GM21367 (cell line): ENCODE measurements around the gene DDX1.
"Not testable (repeated sequence)": the region's sequence is repeated elsewhere in the genome, so short reads cannot be mapped to it uniquely, and the experiment has no call there.

Source experiments
- ATAC-seq: cut with Tn5 transposase; IDR thresholded peaks from one replicate; pipeline ENCODE4 v1.9.1; 2021; ENCODE audit not compliant: unreplicated experiment

The DDX1 gene

DNA sequence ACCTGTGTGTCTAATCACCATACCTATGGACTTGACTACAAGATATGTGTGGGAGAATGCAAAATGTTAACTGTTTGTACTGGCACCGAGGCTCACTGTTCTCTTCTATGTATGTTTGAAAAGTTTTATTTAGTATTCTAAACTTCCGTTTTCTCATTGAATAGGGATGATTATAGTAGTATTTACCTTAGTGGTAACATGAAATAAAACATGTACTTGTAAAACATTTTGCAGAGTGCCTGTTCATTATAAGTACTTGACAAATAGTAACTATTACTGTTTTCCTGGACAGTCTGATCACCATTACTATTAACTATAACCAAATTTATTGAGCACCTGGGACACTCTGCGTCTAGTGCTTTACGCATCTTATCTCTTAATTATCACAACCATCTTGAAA is 24.8 kb downstream of the DDX1 start:
- no peak for ATAC-seq

DNA sequence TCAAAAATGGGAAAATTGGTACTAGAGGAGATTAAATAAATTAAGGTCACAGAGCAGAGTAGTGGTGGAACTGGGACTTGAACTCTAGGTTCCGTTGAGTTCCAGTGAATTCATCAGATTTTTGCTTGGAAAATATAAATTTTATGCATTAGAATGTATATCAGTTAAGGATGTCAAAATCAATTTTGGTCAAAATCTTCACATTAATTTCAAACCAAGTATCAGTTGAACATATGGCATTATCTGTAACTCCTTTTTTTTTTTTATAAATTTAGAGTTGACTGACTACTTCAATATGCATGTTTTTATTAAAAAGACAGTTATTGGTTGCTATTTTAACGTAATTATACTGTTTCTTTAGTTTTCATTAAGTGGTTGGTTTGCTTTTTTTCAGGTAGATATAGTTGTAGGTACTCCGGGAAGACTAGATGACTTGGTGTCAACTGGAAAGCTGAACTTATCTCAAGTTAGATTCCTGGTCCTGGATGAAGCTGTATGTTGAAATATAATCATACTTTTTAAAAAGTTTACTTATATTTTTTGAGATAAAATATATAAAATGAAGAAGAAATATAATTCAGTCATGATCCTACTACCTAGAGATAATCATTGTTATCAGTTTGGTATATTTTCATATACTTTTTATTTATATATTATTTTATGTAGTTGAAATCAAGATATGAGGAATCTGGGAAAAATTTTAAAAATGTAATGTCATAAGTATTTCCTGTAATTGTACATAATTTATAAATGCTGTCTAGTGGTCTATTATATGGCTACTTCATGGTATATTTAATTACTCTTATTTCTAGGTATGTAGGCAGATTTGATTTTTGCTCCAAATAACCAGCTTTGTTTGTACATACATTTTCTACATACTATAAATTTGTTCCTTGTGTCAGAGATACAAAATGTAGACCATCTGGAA is 25.4 kb downstream of the DDX1 start:
- no peak for ATAC-seq

DNA sequence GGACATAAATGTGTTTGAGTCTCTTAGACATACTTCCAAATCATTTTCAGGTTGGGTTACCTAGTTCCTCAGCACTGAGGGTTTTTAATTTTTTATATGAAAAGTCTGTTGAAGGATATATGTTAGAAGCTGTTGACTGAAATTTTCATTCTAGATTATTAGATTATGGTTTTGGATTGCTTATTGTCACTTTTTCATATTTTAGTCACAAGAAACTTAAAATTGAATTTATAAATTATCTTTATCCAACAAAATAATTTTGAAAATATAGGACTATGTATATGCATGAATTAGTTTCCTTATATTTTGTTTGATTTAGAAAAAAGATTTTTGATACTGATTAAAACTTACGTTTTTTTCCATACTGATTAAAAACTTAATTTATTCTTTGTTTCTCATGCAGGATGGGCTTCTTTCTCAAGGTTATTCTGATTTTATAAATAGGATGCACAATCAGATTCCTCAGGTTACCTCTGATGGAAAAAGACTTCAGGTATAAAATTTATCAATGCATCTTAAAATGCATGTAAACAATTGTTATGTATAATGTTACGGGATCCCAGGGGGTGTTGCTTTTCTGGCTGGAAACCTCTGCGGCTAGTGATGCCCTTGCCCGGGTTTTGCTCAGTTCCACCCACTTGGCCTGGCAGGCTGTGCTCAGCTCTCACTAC is 26.2 kb downstream of the DDX1 start:
- no peak for ATAC-seq

DNA sequence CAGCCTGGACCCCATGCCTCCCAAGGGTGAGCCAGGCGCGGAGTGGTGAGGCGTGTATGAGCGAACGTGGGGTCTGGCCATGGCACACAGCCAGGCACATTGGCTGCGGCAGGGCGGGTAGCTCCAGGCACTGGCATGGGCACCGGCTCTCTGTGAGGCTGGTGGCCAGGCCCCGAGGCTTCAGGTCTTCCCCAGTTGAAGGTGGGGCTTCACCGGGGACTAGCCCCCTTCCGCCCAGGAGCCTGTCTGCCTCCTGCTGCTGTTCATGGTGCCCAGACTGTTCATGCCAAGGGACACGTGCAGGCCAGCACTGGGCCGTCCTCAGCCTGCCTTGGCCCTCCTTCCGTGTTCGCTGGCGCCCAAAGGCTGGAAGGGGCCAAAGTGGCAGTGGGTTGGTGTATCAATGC is 26.8 kb downstream of the DDX1 start:
- ATAC-seq, result no peak

DNA sequence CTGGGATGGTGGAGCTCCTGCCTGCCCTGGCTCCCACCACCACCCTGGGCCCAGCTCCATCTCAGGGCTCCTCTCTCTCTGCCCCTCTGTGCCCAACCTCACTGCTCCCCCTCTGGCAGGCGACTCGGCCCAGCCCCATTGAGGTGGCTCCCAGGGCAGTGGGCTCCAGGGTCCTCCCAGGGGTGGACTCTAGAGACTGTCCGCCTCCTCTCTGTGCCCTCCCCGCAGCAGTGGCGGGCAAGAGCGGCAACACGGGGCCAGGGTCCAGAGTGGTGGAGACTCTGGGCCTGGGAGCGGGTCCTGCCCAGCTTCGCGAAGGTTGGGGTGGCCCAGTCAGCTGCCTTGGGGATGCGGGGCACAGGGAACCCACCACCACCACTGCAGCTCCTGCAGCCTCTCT is 27.4 kb downstream of the DDX1 start:
- ATAC-seq, result no peak

DNA sequence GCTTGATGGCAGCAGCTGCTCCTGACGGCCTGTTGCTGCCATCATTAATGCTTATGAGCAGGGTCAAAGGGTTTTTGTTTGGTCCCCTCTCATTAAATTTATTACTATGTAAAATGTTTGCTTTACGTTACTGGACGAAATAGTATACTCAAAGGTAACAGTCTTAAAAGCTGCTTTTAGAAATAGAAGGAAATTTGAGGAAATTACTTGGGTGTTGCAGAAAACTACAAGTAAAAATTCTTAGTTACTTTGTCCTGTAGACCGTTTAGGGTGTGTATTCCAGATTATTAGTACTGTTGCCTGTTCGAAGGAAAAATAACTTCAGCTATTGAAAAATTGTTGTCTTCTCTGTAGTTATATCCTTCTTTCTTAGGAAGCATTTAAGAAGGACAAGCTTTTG is 27.8 kb downstream of the DDX1 start:
- no peak for ATAC-seq

DNA sequence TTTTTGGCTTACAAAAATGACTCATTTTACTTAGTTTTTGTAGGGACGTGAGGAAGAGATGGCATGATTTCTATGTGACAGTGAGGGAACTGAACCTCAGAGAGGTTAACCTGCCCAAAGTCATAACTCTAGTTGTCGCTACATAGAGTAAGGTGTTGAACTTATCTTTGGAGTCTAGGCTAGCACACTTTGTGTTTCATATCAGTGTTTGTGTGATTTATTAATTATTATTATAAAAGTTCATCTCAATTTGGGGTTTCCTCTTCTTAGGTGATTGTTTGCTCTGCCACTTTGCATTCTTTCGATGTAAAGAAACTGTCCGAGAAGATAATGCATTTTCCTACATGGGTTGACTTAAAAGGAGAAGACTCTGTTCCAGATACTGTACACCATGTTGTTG is 28.3 kb downstream of the DDX1 start:
- no peak for ATAC-seq

DNA sequence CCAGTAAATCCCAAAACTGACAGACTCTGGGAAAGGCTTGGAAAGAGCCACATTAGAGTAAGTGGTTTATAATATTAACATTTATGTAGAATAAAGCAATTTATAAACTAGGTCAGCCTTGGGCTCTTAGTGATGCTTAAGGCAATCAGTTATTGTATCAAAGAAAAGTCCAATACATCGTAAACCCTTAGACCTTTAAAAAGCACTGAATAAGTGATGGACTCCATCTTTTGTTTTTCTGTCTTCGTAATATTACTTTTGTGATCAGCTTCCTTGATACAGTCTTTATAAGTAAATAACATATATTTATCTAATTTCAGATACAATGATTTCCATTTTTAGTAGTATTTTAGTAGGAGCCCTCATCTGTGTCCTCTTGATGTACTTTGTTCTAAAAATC is 28.7 kb downstream of the DDX1 start:
- ATAC-seq, result no peak

DNA sequence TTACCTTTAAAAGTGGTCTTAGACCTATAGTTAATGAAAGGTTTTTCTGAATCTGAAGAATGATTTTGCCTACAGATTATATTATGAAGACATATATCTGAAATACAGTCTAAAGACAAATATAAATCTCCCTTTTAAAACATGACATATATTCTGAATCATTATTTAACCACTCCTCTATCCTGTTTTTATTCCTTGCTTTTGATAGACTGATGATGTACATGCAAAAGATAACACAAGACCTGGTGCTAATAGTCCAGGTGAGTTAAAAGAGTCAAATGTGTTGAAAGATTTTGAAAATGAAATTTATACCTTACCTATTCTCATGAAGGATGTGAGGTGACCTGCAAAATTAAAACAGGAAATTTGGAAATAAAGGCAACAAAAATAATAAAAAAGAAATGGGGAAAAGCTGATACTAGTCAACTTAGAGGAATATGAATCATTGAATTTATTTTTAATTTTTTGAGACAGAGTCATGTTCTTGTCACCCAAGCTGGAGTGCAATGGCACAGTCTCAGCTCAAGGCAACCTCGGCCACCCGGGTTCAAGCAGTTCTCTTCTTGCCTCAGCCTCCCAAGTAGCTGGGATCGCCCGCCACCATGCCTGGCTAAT is 29.3 kb downstream of the DDX1 start:
- no peak for ATAC-seq

DNA sequence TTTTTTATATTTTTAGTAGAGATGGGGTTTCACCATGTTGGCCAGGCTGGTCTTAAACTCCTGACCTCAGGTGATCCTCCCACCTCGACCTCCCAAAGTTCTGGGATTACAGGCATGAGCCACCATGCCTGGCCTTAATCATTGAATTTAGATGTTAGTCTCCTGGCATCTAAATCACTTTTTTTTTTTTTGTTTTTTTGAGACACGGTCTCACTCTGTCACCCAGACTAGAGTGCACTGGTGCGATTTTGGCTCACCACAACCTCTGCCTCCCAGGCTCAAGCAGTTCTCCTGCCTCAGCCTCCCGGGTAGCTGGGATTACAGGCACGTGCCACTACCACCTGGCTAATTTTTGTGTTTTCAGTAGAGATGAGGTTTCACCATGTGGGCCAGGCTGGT is 29.8 kb downstream of the DDX1 start:
- not testable (repeated sequence) for ATAC-seq

DNA sequence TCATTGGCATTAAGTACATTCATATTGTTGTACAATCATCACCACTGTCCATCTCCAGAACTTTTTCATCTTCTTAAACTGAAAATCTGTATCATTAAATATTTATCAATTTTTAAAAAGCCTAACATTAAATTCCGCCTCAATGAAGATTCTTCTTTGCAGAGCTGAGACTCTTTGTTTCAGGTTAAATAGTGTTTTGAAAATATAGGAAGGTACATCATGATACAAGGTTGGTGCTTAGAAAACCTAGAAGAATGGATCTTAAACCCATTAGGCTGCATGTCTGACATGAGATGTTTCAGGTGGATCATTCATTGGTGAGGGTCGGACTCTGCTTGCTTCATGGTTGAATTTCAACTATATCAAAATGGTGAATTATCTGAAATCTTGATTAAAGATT is 30.5 kb downstream of the DDX1 start:
- no peak for ATAC-seq

DNA sequence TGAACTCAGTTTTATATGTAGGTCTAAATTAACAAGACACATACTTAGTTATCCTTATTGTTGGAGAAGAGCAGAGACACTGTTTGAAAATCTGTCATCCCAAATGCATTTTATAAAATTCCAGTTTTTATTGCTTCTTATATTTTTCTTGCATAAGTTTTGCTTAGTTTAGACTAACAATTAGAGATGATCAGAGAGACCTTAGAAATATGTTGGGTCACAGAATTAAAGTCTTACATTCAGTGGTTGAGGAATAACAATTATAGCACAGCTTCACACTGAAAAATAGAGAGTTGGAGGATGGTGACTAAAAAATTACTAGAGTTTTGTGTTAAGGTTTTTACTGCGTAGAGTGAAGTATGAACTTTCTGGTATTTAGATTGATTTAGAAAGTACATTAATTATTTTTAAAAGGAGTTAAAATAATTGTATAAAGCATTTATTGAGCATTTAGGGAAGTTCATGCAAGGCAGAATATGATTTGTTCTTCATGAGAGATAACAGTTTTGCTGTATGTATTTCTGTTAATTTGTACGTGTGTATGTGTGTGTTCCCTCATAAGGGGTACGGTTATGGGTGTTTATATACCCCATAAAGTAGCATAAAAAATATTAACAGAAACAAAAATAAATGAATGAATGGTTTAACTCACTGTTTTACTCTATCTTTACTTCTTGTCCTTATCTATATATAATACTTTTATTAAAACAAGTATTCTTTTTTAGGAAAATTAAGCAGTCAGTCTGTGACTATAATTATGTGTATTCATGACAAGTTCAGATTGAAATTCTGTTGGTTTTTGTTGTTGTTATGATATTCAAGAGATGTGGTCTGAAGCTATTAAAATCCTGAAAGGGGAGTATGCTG is 31.2 kb downstream of the DDX1 start:
- ATAC-seq, result no peak

DNA sequence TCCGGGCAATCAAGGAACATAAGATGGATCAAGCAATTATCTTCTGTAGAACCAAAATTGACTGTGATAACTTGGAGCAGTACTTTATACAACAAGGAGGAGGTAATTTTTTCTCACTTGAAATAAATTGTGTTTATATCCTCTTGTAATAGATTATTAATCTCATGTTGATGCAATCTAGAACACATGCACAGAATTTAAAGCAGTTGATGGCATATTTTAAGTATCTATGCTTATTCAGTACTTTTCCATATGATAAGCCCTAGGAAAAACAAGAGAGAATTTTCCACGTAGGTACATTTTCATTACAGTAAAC is 31.8 kb downstream of the DDX1 start:
- no peak for ATAC-seq

DNA sequence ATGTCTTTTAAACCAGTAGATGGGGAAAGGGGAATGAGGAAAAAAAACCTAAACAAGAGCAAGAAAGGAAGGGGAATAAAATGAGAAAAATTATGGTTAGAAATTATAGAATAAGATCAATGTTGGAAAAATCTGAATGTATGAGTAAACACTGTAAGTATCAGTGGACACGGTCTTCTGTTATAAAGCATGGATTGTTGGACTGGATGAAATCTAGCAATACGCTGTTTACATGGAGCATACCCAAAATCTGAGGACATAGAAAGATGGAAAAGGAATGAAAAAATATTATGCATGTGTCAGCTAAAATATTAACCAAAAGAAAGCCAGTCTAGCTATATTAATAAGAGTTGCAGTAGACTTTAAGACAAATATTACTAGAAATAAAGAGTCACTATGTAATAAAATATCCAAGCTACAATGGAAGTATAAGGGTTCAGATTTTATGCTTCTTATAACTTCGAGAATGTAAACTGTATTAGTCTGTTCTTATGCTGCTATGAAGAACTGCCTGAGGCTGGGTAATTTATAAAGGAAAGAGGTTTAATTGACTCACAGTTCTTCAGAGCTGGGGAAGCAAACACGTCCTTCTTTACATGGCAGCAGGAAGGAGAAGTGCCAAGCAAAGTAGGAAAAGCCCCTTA is 32.4 kb downstream of the DDX1 start:
- no peak for ATAC-seq

DNA sequence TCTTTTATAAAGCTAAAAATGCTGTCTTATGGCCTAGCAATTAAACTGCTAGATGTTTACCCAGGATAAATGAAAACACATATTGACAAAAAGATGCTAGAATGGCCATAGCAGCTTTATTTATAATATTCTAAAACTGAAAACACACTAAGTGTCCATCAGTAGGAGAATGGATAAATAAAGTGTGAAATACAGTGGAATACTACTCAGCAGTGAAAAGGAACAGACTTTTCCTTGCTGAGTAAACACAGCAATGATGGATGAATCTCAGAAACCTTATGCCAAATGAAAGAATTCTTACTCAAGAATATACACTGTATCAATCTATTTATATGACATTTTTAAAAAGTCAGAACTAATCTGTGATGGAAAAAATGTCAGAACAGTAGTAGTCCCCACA is 33.2 kb downstream of the DDX1 start:
- no peak for ATAC-seq

DNA sequence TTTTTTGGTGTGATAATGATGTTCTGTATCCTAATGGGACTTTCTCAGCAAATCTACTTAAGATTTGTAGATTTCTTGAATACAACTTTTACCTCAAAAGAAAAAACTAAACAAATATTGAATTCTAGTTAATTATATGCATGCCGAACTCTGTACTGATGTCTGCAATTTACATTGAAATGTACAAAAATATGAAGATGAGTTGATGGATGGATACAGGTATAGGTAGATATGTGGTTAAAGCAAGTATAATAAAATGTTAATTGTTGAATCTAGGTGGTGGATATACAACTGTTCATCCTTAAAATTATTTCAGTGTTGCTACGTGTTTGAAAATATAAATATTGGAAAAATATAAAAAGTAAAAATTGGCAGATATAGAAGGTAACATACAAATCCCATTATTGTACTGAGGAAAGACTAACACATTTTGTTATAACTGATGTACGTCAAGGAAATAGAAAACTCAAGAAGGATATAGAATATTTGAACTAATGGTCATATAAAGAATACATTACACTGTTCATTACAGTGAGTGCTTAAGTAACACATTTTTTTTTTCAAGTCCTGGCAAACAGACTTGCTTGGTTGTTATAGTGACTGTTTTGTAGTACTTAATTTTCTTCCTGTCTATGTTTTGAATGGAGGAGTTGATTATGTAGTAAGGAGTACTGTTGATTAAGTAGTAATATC is 33.8 kb downstream of the DDX1 start:
- no peak for ATAC-seq

DNA sequence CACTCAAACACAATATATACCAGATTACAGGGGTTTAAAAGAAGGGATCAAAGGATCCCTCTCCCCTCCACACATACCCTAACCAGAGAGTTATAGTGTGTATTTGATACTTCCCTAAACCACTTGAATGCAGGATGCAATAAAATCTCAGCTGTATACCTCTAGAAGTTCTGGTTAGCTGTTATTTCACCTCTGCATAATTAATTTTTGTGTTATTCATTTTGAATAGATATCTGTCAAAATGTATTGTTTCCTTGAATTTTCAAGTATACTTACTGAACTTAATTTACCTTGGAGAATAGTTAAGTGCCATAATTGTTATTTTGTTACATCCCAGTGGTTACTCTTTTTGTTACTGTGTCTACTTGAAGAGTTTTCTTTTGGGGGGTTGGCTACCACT is 34.5 kb downstream of the DDX1 start:
- no peak for ATAC-seq

DNA sequence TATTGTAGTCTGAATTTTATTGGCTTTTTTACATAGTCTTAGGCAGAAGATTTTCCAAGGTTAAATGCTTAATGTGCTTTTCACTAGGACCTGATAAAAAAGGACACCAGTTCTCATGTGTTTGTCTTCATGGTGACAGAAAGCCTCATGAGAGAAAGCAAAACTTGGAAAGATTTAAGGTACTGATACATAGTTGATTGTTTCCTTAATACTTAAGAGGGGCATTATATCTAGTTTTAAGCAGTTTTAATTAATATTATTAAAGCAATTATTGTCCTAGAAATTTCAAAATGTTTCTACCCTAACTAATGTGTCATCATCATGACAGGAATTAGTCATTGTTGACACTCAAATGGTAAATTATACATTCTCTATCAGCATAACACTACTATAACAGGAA is 35.3 kb downstream of the DDX1 start:
- ATAC-seq, result no peak

DNA sequence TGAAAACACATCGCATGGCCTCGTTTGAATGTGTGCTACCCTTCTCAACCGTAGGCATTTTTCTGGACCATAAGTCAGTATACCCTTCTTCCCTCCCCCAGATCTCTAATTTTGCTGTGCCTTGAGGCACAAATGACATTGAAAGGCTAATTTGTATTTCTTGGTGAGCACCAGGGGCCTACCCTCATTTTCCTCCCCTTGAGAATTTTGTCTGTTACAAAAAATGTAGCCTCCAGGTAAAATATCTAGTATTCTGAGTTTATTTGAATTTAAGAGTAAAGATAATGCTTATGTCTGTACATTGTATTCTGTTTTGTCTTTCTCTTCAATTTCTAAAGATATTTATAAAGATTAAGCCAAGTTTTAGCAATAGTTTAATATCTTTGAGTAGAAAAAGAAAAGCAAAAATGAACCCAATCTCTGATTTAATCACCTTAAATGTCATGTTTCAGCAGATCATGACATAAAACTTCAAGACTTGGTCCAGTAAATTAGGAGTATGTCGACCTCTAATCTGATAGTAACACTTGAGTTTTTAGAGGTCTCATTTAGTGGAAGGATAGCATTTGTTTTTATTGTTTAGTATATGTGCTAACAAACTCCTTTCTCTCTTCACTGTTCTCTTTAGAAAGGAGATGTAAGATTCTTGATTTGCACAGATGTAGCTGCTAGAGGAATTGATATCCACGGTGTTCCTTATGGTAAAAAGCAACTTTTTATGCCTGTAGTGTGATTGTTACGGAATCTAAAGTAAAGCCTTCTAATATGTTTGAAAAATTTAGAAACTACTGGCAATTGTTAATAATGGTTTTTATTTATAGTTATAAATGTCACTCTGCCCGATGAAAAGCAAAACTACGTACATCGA is 36.4 kb downstream of the DDX1 start:
- no peak for ATAC-seq
